Upper lobe of left lung (tissue), 6 donors: ENCODE data around the gene R3HDM2. TPM values are rescaled to one million over a fixed set of nuclear protein-coding genes. Genes with fewer than 3 reads are reported as not detected.
"Not testable (repeated sequence)": the region's sequence is repeated elsewhere in the genome, so short reads cannot be mapped to it uniquely, and the experiment has no call there.

Experiments
- ATAC-seq, 2 donors: fragments of 200-7000 bp; cut with Tn5 transposase; one replicate each; pipeline ENCODE4 v1.9.1; 2022; ENCODE audit warnings: mild to moderate bottlenecking in 2 of 2, moderate library complexity in 2 of 2; ENCODE audit not compliant: low FRiP score in 2 of 2
- DNase-seq, 2 donors: peaks; one replicate each; pipeline ENCODE4 v3.0.0-alpha.2; 2019 to 2020
- H3K27ac ChIP-seq, 4 donors: fragments of 200-600 bp; sonication (generic); one replicate each; pipeline ENCODE4 v1.5.1; 2016 to 2019
- H3K27me3 ChIP-seq, 4 donors: fragments of 200-600 bp; sonication (generic); one replicate each; pipeline ENCODE4 v1.5.1; 2017 to 2019
- H3K36me3 ChIP-seq, 4 donors: fragments of 200-600 bp; sonication (generic); one replicate each; pipeline ENCODE4 v1.5.1; 2016 to 2019
- H3K4me1 ChIP-seq, 4 donors: fragments of 200-600 bp; sonication (generic); one replicate each; pipeline ENCODE4 v1.5.1; 2018 to 2019
- H3K4me3 ChIP-seq, 4 donors: fragments of 200-600 bp; sonication (generic); one replicate each; pipeline ENCODE4 v1.5.1; 2017 to 2019; ENCODE audit warnings: mild to moderate bottlenecking in 2 of 4, moderate library complexity in 1 of 4
- H3K9me3 ChIP-seq, 4 donors: fragments of 200-600 bp; sonication (generic); one replicate each; pipeline ENCODE4 v1.5.1; 2018 to 2019
- CTCF ChIP-seq, 6 experiments: fragments of 450-650 bp in 4 of 6; fragments of 200-600 bp in 2 of 6; sonication (generic) in 2 of 6; IDR thresholded peaks; one replicate each; pipeline ENCODE4 v1.5.1; 2016 to 2019; ENCODE audit warnings: antibody characterized with exemption in 6 of 6
- EP300 ChIP-seq, 4 donors: sonication (generic); formaldehyde crosslinking; IDR thresholded peaks; one replicate each; pipeline ENCODE4 v1.5.1; 2017; ENCODE audit warnings: antibody characterized with exemption in 4 of 4, control low read depth in 2 of 4
- POLR2A ChIP-seq, 4 donors: fragments of 450-650 bp; IDR thresholded peaks; one replicate each; pipeline ENCODE4 v1.5.1; 2016 to 2017; ENCODE audit warnings: antibody characterized with exemption in 4 of 4, mild to moderate bottlenecking in 2 of 4
- POLR2AphosphoS5 ChIP-seq, 2 donors: sonication (generic); formaldehyde crosslinking; IDR thresholded peaks; one replicate each; pipeline ENCODE4 v1.5.1; 2017; ENCODE audit warnings: antibody characterized with exemption in 2 of 2
- WGBS, 2 donors: methylation state at CpG; one replicate each; pipeline ENCODE4 v1.1.5; 2017 to 2018; 5-methylcytosine and 5-hydroxymethylcytosine counted together
- total RNA-seq, 6 donors: library from RNA; depleted of rRNA in 4 of 6; stranded (reverse); fragments of >200 nt in 4 of 6; gene quantifications; one replicate each; pipeline versions ENCODE4 v1.1.0 to v1.2.1, GENCODE V29; 2016 to 2021
- donor health status: DM: no; HTN: no; CAD: no; lungs with moderate emphysema.
- donor health status: DM: no; HTN: yes; CAD: no; lungs with severe emphysema.

R3HDM2 gene
- total RNA-seq, 6 donors from 2014 or later: 39.2 to 94.3 (median 59.2) TPM

- DNase-seq (no peak), ATAC-seq (no peak)
- no peak for TF ChIP-seq POLR2A (IDR thresholded peaks at IDR 0.05)
Observed at GRCh38 chr12:57341275-57341990, 89.4 kb downstream of the R3HDM2 start.

GRCh38 chr12:57340104-57340503, 90.7 kb downstream of the R3HDM2 start:
- DNase-seq (peak in 1 of 2 donors; percentile 80), ATAC-seq (peak in 1 of 2 donors; percentile 88)
- Histone ChIP-seq H3K27ac (no peak overlapping the region), H3K4me3 (no peak overlapping the region), H3K27me3 (no peaks in the 10 kb centered on the region), H3K36me3 (peaks cover 0 to 6% (median 0%) of the 10 kb centered on the region in 4 donors), H3K9me3 (no peaks in the 10 kb centered on the region), H3K4me1 (peaks cover 8 to 23% (median 12%) of the 10 kb centered on the region in 4 donors)
- WGBS, 2 donors: 11 to 15% methylated on average over 3 of the region's 3 CpGs
- TF ChIP-seq CTCF (IDR thresholded peaks at IDR 0.05) (no peak), EP300 (IDR thresholded peaks at IDR 0.05) (no peak), POLR2A (IDR thresholded peaks at IDR 0.05) (no peak), POLR2AphosphoS5 (IDR thresholded peaks at IDR 0.05) (no peak)

More at GRCh38 chr12:57341275-57341990, 89.4 kb downstream of the R3HDM2 start:
- Histone ChIP-seq H3K27me3 (no peaks in the 10 kb centered on the region), H3K36me3 (peaks cover 0 to 6% (median 0%) of the 10 kb centered on the region in 4 donors), H3K27ac (no peak overlapping the region), H3K4me1 (peaks cover 8 to 23% (median 12%) of the 10 kb centered on the region in 4 donors), H3K9me3 (no peaks in the 10 kb centered on the region), H3K4me3 (no peak overlapping the region)
- 72 to 76% methylated on average over 7 of the region's 7 CpGs for WGBS, 2 donors

GRCh38 chr12:57336299-57336698, 94.5 kb downstream of the R3HDM2 start:
- H3K36me3 ChIP-seq: peaks cover 0 to 12% (median 0%) of the 10 kb centered on the region in 4 donors
- H3K27me3 ChIP-seq, H3K27ac ChIP-seq, DNase-seq, H3K9me3 ChIP-seq, ATAC-seq, H3K4me3 ChIP-seq: not testable (repeated sequence)
- H3K4me1 ChIP-seq: peaks cover 4 to 11% (median 8%) of the 10 kb centered on the region in 4 donors
- 98 to 99% methylated on average over 4 of the region's 4 CpGs for WGBS, 2 donors

- no peak overlapping the region for H3K27ac ChIP-seq
- ATAC-seq (no peak), DNase-seq (no peak)
- peaks cover 0 to 12% (median 0%) of the 10 kb centered on the region in 4 donors for H3K36me3 ChIP-seq
- TF ChIP-seq POLR2A (IDR thresholded peaks at IDR 0.05) (no peak), EP300 (IDR thresholded peaks at IDR 0.05) (no peak), CTCF (IDR thresholded peaks at IDR 0.05) (no peak), POLR2AphosphoS5 (IDR thresholded peaks at IDR 0.05) (no peak)
- WGBS, 2 donors: 91 to 96% methylated on average over 1 of the region's 1 CpG
- H3K9me3 ChIP-seq: no peaks in the 10 kb centered on the region
- H3K4me3 ChIP-seq: no peak overlapping the region
- H3K4me1 ChIP-seq: no peaks in the 10 kb centered on the region
- H3K27me3 ChIP-seq: no peaks in the 10 kb centered on the region
Observed at GRCh38 chr12:57334219-57334618, 96.6 kb downstream of the R3HDM2 start.

- DNase-seq (no peak), ATAC-seq (no peak)
- Histone ChIP-seq H3K9me3 (no peaks in the 10 kb centered on the region), H3K27me3 (no peaks in the 10 kb centered on the region), H3K27ac (no peak overlapping the region), H3K36me3 (peaks cover 0 to 6% (median 0%) of the 10 kb centered on the region in 4 donors), H3K4me3 (no peak overlapping the region), H3K4me1 (no peaks in the 10 kb centered on the region)
- WGBS, 2 donors: 91 to 94% methylated on average over 3 of the region's 3 CpGs
- no peak for TF ChIP-seq POLR2AphosphoS5 (IDR thresholded peaks at IDR 0.05)
- no peak for TF ChIP-seq EP300 (IDR thresholded peaks at IDR 0.05)
- TF ChIP-seq CTCF (IDR thresholded peaks at IDR 0.05): no peak
- TF ChIP-seq POLR2A (IDR thresholded peaks at IDR 0.05): no peak
Observed at GRCh38 chr12:57332646-57333312, 98.1 kb downstream of the R3HDM2 start.
